CD8-positive, alpha-beta memory T cell (primary cell): ENCODE results near the gene DYNC1H1. TPM values are rescaled to one million over a fixed set of nuclear protein-coding genes. Genes with fewer than 3 reads are reported as not detected.
A peak's percentile ranks its signal among the peaks of the same experiment; 100 is the strongest.

Experiments used
- CTCF ChIA-PET: fragments of 350-600 bp; sonication (Branson Sonifier 250); formaldehyde crosslinking; loops from one replicate; lab custom pipeline; 2021; ENCODE audit warnings: antibody characterized with exemption; lab: Charles Lee
- POLR2A ChIA-PET: fragments of 350-600 bp; sonication (Branson Sonifier 250); formaldehyde crosslinking; loops from one replicate; lab custom pipeline; 2021; ENCODE audit warnings: antibody characterized with exemption; lab: Charles Lee
- DNase-seq, 5 donors: peaks; one replicate each; pipeline versions ENCODE4 v3.0.0 to v3.0.0-alpha.2; 2020 to 2022; ENCODE audit warnings: mixed read lengths in 1 of 5
- H3K27ac ChIP-seq: one replicate; pipeline ENCODE4 v1.7.0; 2013; ENCODE audit warnings: low read depth, mild to moderate bottlenecking, low read length, moderate library complexity
- H3K27me3 ChIP-seq: 2 replicates; pipeline ENCODE4 v1.7.0; 2013; ENCODE audit warnings: low read length, mild to moderate bottlenecking; ENCODE audit not compliant: insufficient read depth, poor library complexity, severe bottlenecking
- H3K36me3 ChIP-seq: 2 replicates; pipeline ENCODE4 v1.7.0; 2013; ENCODE audit warnings: mild to moderate bottlenecking, low read length, moderate library complexity; ENCODE audit not compliant: insufficient read depth
- H3K4me1 ChIP-seq: 2 replicates; pipeline ENCODE4 v1.7.0; 2013; ENCODE audit warnings: mild to moderate bottlenecking, low read length, moderate library complexity; ENCODE audit not compliant: insufficient read depth
- H3K4me3 ChIP-seq: 2 replicates; pipeline ENCODE4 v1.7.0; 2013; ENCODE audit warnings: mild to moderate bottlenecking, low read length
- H3K9me3 ChIP-seq: 2 replicates; pipeline ENCODE4 v1.7.0; 2013; ENCODE audit warnings: mild to moderate bottlenecking, low read length
- H3K27ac Mint-ChIP-seq, 8 donors: one replicate each; pipeline ENCODE4 v1.8.0; 2020 to 2021; ENCODE audit warnings: mixed read lengths in 8 of 8, mild to moderate bottlenecking in 6 of 8, inconsistent platforms in 3 of 8, moderate library complexity in 3 of 8
- H3K27me3 Mint-ChIP-seq, 2 donors: one replicate each; pipeline ENCODE4 v1.8.0; 2020 to 2021; ENCODE audit warnings: mixed read lengths in 2 of 2, mild to moderate bottlenecking in 1 of 2, moderate library complexity in 1 of 2
- H3K36me3 Mint-ChIP-seq, 3 donors: one replicate each; pipeline ENCODE4 v1.8.0; 2020 to 2021; ENCODE audit warnings: mixed read lengths in 3 of 3, inconsistent platforms in 1 of 3, mild to moderate bottlenecking in 1 of 3
- H3K4me1 Mint-ChIP-seq, 3 donors: one replicate each; pipeline ENCODE4 v1.8.0; 2020 to 2021; ENCODE audit warnings: mixed read lengths in 3 of 3, inconsistent platforms in 1 of 3, mild to moderate bottlenecking in 1 of 3
- H3K4me3 Mint-ChIP-seq, 7 donors: one replicate each; pipeline ENCODE4 v1.8.0; 2020 to 2021; ENCODE audit warnings: mixed read lengths in 7 of 7, mild to moderate bottlenecking in 6 of 7, moderate library complexity in 4 of 7, inconsistent platforms in 2 of 7
- H3K9me3 Mint-ChIP-seq, 5 donors: one replicate each; pipeline ENCODE4 v1.8.0; 2020 to 2022; ENCODE audit warnings: mixed read lengths in 5 of 5, mild to moderate bottlenecking in 3 of 5, moderate library complexity in 2 of 5, inconsistent platforms in 1 of 5
- polyA plus RNA-seq: library from polyadenylated mRNA; unstranded; fragments of 300-500 nt; fragmentation: Illumina TruSeq; gene quantifications from one replicate; pipeline ENCODE4 v1.2.3, GENCODE V29; 2021
- total RNA-seq, 2 experiments: library from RNA; stranded (reverse); gene quantifications; one replicate each; pipeline ENCODE4 v1.2.3, GENCODE V29; 2021

The DYNC1H1 gene
- total and polyA plus RNA-seq, 3 experiments from 2014 or later, result 59.7 to 249 (median 241) TPM

DNA sequence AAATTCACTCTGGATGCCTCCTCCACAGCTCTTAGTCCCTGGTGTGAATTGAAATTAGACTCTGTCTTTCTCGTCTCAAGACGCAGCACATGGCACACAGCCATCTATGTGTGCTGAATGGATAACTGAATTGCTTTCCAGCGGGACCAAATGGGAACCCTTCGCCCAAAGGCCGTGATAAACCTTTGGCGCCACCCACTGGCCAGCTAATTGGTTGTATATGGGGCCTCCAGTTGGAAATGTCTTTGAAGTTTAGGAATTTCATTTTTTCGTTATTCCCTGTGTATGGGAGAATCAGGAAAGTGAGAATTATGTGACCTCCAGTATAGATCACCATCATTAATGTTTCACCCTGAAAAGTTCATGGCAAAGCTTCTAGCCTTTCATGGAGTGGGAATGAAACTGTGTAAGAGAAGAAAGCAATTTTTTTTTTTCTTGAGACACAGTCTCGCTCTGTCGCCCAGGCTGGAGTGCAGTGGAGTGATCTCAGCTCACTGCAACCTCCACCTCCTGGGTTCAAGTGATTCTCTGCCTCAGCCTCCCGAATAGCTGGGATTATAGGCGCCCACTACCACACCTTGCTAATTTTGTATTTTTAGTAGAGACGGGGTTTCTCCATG lies 132.3 kb downstream of the DYNC1H1 start:
- no peak overlapping the region for H3K4me3 ChIP-seq
- peak; percentile 51 to 82 (median 63) for DNase-seq
- Mint-ChIP-seq H3K4me3 (no peak overlapping the region), H3K27me3 (peaks cover 0 to under 1% of the 10 kb centered on the region in 2 donors), H3K9me3 (no peaks in the 10 kb centered on the region), H3K27ac (peak overlapping the region in 2 of 8 donors; percentile 82 to 95), H3K36me3 (no peaks in the 10 kb centered on the region), H3K4me1 (peaks cover 3 to 4% (median 4%) of the 10 kb centered on the region in 3 donors)
- no peak overlapping the region for H3K27ac ChIP-seq
- H3K4me1 ChIP-seq, result peaks cover 4% of the 10 kb centered on the region
- no peaks in the 10 kb centered on the region for H3K9me3 ChIP-seq
- H3K36me3 ChIP-seq, result no peaks in the 10 kb centered on the region
- ChIA-PET POLR2A (interaction anchor here (0.6 kb wide), 1 partner anchor 150 kb away, joined by 10 read pairs; no protein-coding TSS in a partner anchor), CTCF (interaction anchor here (0.8 to 4.5 kb wide), 27 partner anchors 8 to 390 kb away, joined by 3 to 56 read pairs (median 5); partner anchors contain the start of gene DYNC1H1)
- H3K27me3 ChIP-seq, result no peaks in the 10 kb centered on the region

DNA sequence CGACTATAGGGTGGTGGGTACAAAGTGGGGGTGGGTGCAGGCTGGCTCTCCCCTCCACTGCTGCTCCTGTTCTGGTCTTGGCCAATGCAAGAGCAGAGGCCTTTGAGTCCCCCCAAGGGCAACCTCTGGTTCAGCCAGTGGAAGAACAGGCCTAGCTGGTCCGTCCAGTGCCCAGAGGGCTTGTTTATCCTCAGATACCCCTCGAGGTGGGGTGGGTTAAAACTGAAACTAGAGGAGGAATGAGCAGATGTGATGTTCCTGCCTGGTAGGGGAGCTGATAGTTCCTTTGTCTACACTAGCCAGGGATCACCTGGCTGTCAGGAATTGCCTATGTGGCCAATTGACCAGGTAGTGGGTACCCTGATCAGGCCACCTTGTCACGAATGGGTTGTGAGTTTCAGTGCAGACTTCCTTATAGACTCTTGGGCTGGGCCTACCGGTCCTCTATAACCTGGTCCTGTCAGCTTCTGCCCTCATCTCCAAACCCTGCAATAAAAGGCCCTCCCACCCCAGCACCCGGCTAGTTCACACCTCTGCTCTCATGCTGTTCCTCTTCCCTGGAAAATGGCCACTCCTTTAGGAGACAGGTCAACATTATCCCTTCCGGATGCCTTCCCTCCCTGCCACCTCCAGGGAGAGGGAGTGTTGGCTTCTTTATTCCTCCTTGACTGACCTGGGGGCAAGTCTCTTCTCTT lies 133.2 kb downstream of the DYNC1H1 start:
- Histone ChIP-seq H3K9me3 (no peaks in the 10 kb centered on the region), H3K27me3 (no peaks in the 10 kb centered on the region), H3K36me3 (no peaks in the 10 kb centered on the region), H3K4me3 (no peak overlapping the region), H3K4me1 (peaks cover 4% of the 10 kb centered on the region), H3K27ac (no peak overlapping the region)
- peaks cover 0 to 2% of the 10 kb centered on the region in 2 donors for H3K27me3 Mint-ChIP-seq
- H3K36me3 Mint-ChIP-seq, result no peaks in the 10 kb centered on the region
- no peak overlapping the region for H3K27ac Mint-ChIP-seq
- peaks cover 3 to 4% (median 4%) of the 10 kb centered on the region in 3 donors for H3K4me1 Mint-ChIP-seq
- H3K4me3 Mint-ChIP-seq, result no peak overlapping the region
- ChIA-PET CTCF (interaction anchor here (0.6 to 4.5 kb wide), 20 partner anchors 9 to 254 kb away, joined by 3 to 56 read pairs (median 8); partner anchors contain the start of gene DYNC1H1), POLR2A (no interaction called here)
- no peak for DNase-seq
- H3K9me3 Mint-ChIP-seq, result no peaks in the 10 kb centered on the region

GRCh38 chr14:102103062-102103695 lies 138.8 kb downstream of the DYNC1H1 start:
- Mint-ChIP-seq H3K9me3 (no peaks in the 10 kb centered on the region), H3K36me3 (no peaks in the 10 kb centered on the region), H3K4me3 (no peak overlapping the region), H3K27ac (no peak overlapping the region), H3K27me3 (peaks cover 0 to 2% of the 10 kb centered on the region in 2 donors), H3K4me1 (no peaks in the 10 kb centered on the region)
- Histone ChIP-seq H3K27me3 (no peaks in the 10 kb centered on the region), H3K27ac (no peak overlapping the region), H3K36me3 (no peaks in the 10 kb centered on the region), H3K4me1 (no peaks in the 10 kb centered on the region), H3K9me3 (no peaks in the 10 kb centered on the region), H3K4me3 (no peak overlapping the region)
- no peak for DNase-seq
- ChIA-PET POLR2A (interaction anchor here (0.5 to 0.7 kb wide), 2 partner anchors 43 to 202 kb away, joined by 5 to 11 read pairs; partner anchors contain the start of gene MOK), CTCF (interaction anchor here (1.6 kb wide), 1 partner anchor 8 kb away, joined by 4 read pairs; no protein-coding TSS in a partner anchor)

DNA sequence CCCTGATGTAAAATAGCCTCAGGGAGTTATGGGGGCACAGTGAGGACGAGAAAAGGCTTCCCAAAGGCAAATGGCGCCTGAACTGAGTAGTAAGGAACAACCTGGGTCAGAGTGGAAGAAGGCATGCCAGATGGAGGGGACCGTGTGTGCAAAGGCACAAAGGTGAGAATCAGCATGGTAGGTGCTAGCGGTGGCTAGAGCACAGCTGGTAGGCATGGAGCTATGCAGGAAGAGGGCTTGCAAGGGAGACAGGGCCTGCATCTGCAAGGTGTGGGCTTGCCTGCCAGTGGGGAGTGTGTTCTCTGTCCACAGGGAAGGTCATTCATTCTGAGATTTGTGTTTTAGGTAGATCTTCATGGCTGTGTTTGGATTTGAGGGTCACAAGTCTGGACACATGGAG lies 141.0 kb downstream of the DYNC1H1 start:
- DNase-seq, result no peak
- no peak overlapping the region for H3K27ac ChIP-seq
- Mint-ChIP-seq H3K9me3 (no peaks in the 10 kb centered on the region), H3K4me3 (no peak overlapping the region), H3K36me3 (no peaks in the 10 kb centered on the region), H3K4me1 (no peaks in the 10 kb centered on the region), H3K27ac (peak overlapping the region in 1 of 8 donors; percentile 44), H3K27me3 (peaks cover 0 to 2% of the 10 kb centered on the region in 2 donors)
- ChIA-PET CTCF (no interaction called here), POLR2A (no interaction called here)
- H3K9me3 ChIP-seq, result no peaks in the 10 kb centered on the region
- no peaks in the 10 kb centered on the region for H3K4me1 ChIP-seq
- no peaks in the 10 kb centered on the region for H3K27me3 ChIP-seq
- H3K36me3 ChIP-seq, result no peaks in the 10 kb centered on the region
- no peak overlapping the region for H3K4me3 ChIP-seq

Other genes with a start within 250 kb of the DYNC1H1 start
- 100 to 1,000 TPM; 278 to 307 TPM for gene PPP2R5C, start 202.9 kb upstream of the DYNC1H1 start, total RNA-seq
- 342 TPM for gene PPP2R5C, start 202.9 kb upstream of the DYNC1H1 start, polyA plus RNA-seq
- 1,000 to 10,000 TPM; 1,459 to 1,586 TPM for gene HSP90AA1, start 122.5 kb downstream of the DYNC1H1 start, total RNA-seq
- gene HSP90AA1, start 122.5 kb downstream of the DYNC1H1 start, polyA plus RNA-seq, result 579 TPM
- gene WDR20, start 175.3 kb downstream of the DYNC1H1 start, total RNA-seq, result 10 to 100 TPM; 32.8 to 35.2 TPM
- gene WDR20, start 175.3 kb downstream of the DYNC1H1 start, polyA plus RNA-seq, result 16.8 TPM